Measurements from ENCODE around the gene SCO2. TPM values are rescaled to one million over a fixed set of nuclear protein-coding genes. Genes with fewer than 3 reads are reported as not detected.

Gene SCO2
- polyA plus RNA-seq, 1 donor from 2014 or later, result 9.6 TPM

DNA sequence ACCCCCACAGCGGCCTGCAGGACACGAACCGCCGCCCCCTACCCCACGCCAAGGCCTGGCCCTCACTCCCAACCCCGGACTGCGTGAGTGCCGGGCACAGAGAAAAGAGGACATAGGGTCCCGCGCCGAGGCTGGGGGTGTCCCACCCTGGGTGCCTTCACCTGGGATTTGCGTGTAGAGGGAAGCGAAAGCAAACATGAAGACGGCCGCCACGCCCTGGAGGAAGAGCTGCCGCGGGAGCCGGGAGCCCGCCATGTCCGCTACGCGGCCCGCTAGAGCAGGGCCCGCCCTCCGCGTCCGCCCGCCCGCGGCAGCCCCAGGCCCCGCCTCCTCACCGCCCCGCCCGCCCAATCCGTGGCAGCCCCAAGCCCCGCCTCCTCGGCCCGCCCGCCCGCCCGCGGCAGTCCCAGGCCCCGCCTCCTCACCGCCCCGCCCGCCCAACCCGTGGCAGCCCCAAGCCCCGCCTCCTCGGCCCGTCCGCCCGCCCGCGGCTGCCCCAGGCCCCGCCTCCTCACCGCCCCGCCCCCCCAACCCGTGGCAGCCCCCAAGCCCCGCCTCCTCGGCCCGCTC, 17.9 kb downstream of the SCO2 start, which contains the start of gene LMF2:
Gene LMF2 (minus strand): TSS at position 282 of the 570 bp plus-strand sequence. CDS start 27 bp downstream, at position 255.
- Histone ChIP-seq H3K27me3 (ENCODE audit: insufficient read depth, low read depth, low read length) (no peaks in the 10 kb centered on the region), H3F3A (ENCODE audit: insufficient read depth, low read length, poor library complexity, severe bottlenecking) (no peaks in the 10 kb centered on the region), H3K36me3 (ENCODE audit: insufficient read depth, low read length) (no peaks in the 10 kb centered on the region), H3K9me2 (ENCODE audit: insufficient read depth, low read length) (no peaks in the 10 kb centered on the region), H3K4me3 (ENCODE audit: low read length) (peak within 1 kb of the TSS; percentile 94), H3K9me3 (ENCODE audit: low read length) (no peaks in the 10 kb centered on the region), H2AFZ (ENCODE audit: low read depth, low read length) (peak within 1 kb of the TSS; percentile 27), H3K79me2 (replicated peaks; ENCODE audit: insufficient read depth, low read length) (peaks cover 34% of the 10 kb centered on the region), H4K20me1 (ENCODE audit: insufficient read depth) (no peaks in the 10 kb centered on the region), H3K4me2 (ENCODE audit: low read length) (peak within 1 kb of the TSS; percentile 97), H3K9ac (ENCODE audit: low read length) (peak within 1 kb of the TSS; percentile 86), H3K27ac (ENCODE audit: low read length) (peak within 1 kb of the TSS; percentile 81)
- TF ChIP-seq RAD21 (conservative IDR thresholded peaks at IDR 0.05), result peak; percentile 45
- TF ChIP-seq CTCF (IDR thresholded peaks at IDR 0.05; ENCODE audit: poor library complexity, severe bottlenecking), result no peak
- TF ChIP-seq SMC3 (conservative IDR thresholded peaks at IDR 0.05; ENCODE audit: poor library complexity), result peak; percentile 46
- TF ChIP-seq, protein P1, sequence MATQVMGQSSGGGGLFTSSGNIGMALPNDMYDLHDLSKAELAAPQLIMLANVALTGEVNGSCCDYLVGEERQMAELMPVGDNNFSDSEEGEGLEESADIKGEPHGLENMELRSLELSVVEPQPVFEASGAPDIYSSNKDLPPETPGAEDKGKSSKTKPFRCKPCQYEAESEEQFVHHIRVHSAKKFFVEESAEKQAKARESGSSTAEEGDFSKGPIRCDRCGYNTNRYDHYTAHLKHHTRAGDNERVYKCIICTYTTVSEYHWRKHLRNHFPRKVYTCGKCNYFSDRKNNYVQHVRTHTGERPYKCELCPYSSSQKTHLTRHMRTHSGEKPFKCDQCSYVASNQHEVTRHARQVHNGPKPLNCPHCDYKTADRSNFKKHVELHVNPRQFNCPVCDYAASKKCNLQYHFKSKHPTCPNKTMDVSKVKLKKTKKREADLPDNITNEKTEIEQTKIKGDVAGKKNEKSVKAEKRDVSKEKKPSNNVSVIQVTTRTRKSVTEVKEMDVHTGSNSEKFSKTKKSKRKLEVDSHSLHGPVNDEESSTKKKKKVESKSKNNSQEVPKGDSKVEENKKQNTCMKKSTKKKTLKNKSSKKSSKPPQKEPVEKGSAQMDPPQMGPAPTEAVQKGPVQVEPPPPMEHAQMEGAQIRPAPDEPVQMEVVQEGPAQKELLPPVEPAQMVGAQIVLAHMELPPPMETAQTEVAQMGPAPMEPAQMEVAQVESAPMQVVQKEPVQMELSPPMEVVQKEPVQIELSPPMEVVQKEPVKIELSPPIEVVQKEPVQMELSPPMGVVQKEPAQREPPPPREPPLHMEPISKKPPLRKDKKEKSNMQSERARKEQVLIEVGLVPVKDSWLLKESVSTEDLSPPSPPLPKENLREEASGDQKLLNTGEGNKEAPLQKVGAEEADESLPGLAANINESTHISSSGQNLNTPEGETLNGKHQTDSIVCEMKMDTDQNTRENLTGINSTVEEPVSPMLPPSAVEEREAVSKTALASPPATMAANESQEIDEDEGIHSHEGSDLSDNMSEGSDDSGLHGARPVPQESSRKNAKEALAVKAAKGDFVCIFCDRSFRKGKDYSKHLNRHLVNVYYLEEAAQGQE (IDR thresholded peaks at IDR 0.05; ENCODE audit: borderline replicate concordance), result no peak
- TF ChIP-seq EZH2 (IDR thresholded peaks at IDR 0.05; ENCODE audit: borderline replicate concordance, insufficient read depth, low read length, poor library complexity, severe bottlenecking), result no peak
- TF ChIP-seq POLR2AphosphoS5 (IDR thresholded peaks at IDR 0.05), result peak; percentile 76
- peak; percentile 77 for TF ChIP-seq MXI1 (conservative IDR thresholded peaks at IDR 0.05; ENCODE audit: poor library complexity, severe bottlenecking)
- peak; percentile 51 for TF ChIP-seq TAF1 (IDR thresholded peaks at IDR 0.05; ENCODE audit: low read depth)
- no peak for TF ChIP-seq EP300 (conservative IDR thresholded peaks at IDR 0.05; ENCODE audit: poor library complexity, severe bottlenecking)

- peak overlapping the region; percentile 73 for H3K4me2 ChIP-seq (ENCODE audit: low read length)
- H3K27ac ChIP-seq (ENCODE audit: low read length), result peak overlapping the region; percentile 65
- H3K9me2 ChIP-seq (ENCODE audit: insufficient read depth, low read length), result no peaks in the 10 kb centered on the region
- no peaks in the 10 kb centered on the region for H3F3A ChIP-seq (ENCODE audit: insufficient read depth, low read length, poor library complexity, severe bottlenecking)
- no peaks in the 10 kb centered on the region for H3K9me3 ChIP-seq (ENCODE audit: low read length)
- no peak for TF ChIP-seq MXI1 (conservative IDR thresholded peaks at IDR 0.05; ENCODE audit: poor library complexity, severe bottlenecking)
- no peak for TF ChIP-seq SMC3 (conservative IDR thresholded peaks at IDR 0.05; ENCODE audit: poor library complexity)
- TF ChIP-seq, protein P1 (IDR thresholded peaks at IDR 0.05; ENCODE audit: borderline replicate concordance), result no peak
- no peak for TF ChIP-seq RAD21 (conservative IDR thresholded peaks at IDR 0.05)
- TF ChIP-seq CTCF (IDR thresholded peaks at IDR 0.05; ENCODE audit: poor library complexity, severe bottlenecking), result no peak
- no peak for TF ChIP-seq EZH2 (IDR thresholded peaks at IDR 0.05; ENCODE audit: borderline replicate concordance, insufficient read depth, low read length, poor library complexity, severe bottlenecking)
- TF ChIP-seq TAF1 (IDR thresholded peaks at IDR 0.05; ENCODE audit: low read depth), result no peak
- no peak for TF ChIP-seq POLR2AphosphoS5 (IDR thresholded peaks at IDR 0.05)
- no peak for TF ChIP-seq EP300 (conservative IDR thresholded peaks at IDR 0.05; ENCODE audit: poor library complexity, severe bottlenecking)
- peak overlapping the region; percentile 94 for H3K4me3 ChIP-seq (ENCODE audit: low read length)
- H3K9ac ChIP-seq (ENCODE audit: low read length), result peak overlapping the region; percentile 86
- H2AFZ ChIP-seq (ENCODE audit: low read depth, low read length), result peak overlapping the region; percentile 27
- peaks cover 30% of the 10 kb centered on the region for H3K79me2 ChIP-seq (replicated peaks; ENCODE audit: insufficient read depth, low read length)
- H3K27me3 ChIP-seq (ENCODE audit: insufficient read depth, low read depth, low read length), result no peaks in the 10 kb centered on the region
- no peaks in the 10 kb centered on the region for H4K20me1 ChIP-seq (ENCODE audit: insufficient read depth)
- H3K36me3 ChIP-seq (ENCODE audit: insufficient read depth, low read length), result no peaks in the 10 kb centered on the region
These were observed 18.6 kb downstream of the SCO2 start for GRCh38 chr22:50506611-50507420.

Measured in neural cell (in vitro differentiated cells).